Transverse colon (tissue), 4 donors: ENCODE results near the gene FRY.

Experiments used
- CTCF ChIP-seq, 5 experiments: fragments of 200-600 bp in 3 of 5; fragments of 450-650 bp in 2 of 5; sonication (generic) in 3 of 5; IDR thresholded peaks; 1 replicate in 2 of 5; 2 replicates in 3 of 5; pipeline ENCODE4 v1.5.1; 2016 to 2017; ENCODE audit warnings: antibody characterized with exemption in 5 of 5, inconsistent platforms in 3 of 5, mild to moderate bottlenecking in 2 of 5, moderate library complexity in 1 of 5
- EP300 ChIP-seq: sonication (generic); formaldehyde crosslinking; IDR thresholded peaks from one replicate; pipeline ENCODE4 v1.6.1; 2017; ENCODE audit warnings: antibody characterized with exemption, low read depth
- POLR2A ChIP-seq: fragments of 450-650 bp; IDR thresholded peaks from one replicate; pipeline ENCODE4 v1.6.1; 2016; ENCODE audit warnings: antibody characterized with exemption, mild to moderate bottlenecking, moderate library complexity
- POLR2AphosphoS5 ChIP-seq, 3 donors: sonication (generic); formaldehyde crosslinking; IDR thresholded peaks; one replicate each; pipeline ENCODE4 v1.6.1; 2016; ENCODE audit warnings: antibody characterized with exemption in 3 of 3

- TF ChIP-seq POLR2A (no peak), CTCF (IDR thresholded peaks at IDR 0.05) (no peak), POLR2AphosphoS5 (IDR thresholded peaks at IDR 0.05) (no peak), EP300 (no peak)
Observed at GRCh38 chr13:32032759-32033158, 1.2 kb downstream of the FRY start.
